ENCODE results near the gene CCDC9.

Gene CCDC9

GRCh38 chr19:47255879-47256692 lies at the start of gene CCDC9:
Gene CCDC9, plus strand, starts transcription at chr19:47256525. Its CDS starts 1,876 bp downstream, at chr19:47258401.
- DNase-seq (ENCODE audit: low read depth) = peak; percentile 95

DNA sequence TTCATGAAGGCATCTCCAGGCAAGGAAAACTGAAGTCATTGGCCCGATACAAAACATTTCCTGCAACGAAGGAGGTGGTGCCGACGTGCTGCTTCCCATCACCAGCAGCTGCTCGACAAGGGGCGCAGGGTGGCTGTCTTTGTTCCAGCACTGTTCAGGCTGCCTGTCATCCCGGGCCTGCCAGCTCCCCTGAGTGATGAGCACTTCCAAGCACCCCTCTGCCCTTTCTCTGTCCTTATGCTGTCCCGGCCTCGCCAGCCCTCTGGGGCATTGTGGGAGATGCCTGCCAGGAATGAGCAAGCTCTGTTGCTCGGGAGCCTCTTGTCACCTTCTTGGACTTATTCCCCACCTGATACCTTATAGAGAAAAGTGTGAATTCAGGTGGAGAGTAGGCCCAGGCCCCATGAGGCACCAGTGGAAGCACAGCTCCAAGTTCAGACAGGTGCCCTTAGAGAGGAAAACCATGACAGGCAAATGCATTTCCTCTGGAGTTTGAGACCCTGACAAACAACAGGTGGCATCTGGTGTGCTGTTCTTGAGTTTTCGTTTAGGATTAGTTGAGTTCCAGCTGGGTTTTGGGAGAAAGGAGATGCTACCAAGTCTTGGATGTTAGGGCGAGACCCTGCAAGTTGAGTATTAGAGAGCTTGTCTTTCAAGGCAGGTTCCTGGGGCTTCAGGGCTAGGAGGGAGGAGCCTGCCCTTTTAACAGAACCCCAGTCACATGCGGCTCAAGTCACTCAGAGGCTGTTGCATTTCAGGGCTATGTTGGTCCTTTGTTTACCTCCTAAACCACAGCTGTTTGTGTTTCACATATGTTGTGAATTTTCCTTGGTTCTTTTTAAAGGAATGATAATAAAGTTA lies 46.8 kb upstream of the CCDC9 start:
- no peak for DNase-seq (ENCODE audit: low read depth)

DNA sequence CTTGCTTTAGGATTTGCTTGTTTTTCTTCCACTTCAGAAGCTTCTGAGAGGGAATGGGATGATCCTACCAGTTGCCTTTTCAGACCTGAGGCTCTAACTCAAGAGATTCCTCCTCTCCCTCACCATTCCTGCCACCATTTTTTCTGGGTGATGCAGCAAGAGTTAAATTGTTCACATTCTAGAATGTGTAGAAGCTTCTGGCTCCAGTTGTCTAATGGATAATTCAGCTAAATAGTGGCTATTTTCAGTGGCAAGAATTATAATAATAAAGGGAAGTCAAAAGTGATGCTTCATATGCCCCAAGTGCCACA lies 46.2 kb upstream of the CCDC9 start:
- DNase-seq (ENCODE audit: low read depth) = no peak

DNA sequence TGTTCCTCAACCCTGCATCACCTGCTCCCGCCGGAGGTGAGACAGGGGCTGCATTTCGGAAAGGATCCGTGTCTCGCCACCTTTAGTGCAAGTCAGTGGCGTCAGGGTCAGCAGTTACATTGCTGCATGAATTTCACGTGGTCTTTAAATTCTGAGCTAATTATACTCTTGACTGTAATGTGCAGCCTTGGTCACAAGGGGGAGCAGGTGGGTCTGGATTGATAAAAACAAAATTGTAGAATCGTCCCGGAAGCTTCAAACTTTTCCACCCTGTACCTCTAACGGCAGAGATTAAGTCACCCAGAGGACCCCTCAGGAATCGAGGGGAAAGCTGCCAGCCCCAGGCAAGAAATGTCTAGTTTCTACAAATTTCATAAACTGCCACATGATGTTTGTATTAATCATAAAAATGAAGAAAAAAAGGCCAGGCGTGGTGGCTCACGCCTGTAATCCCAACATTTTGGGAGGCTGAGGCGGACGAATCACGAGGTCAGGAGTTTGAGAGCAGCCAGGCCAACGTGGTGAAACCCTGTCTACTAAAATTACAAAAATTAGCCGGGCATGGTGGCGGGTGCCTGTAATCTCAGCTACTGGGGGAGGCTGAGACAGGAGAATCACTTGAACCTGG lies 45.5 kb upstream of the CCDC9 start:
- DNase-seq (ENCODE audit: low read depth) = peak; percentile 71

GRCh38 chr19:47215581-47215980 lies 40.7 kb upstream of the CCDC9 start:
- no peak for DNase-seq (ENCODE audit: low read depth)

GRCh38 chr19:47221080-47221841 lies 35.1 kb upstream of the CCDC9 start:
- DNase-seq (ENCODE audit: low read depth) = no peak

GRCh38 chr19:47221890-47222289 lies 34.4 kb upstream of the CCDC9 start:
- no peak for DNase-seq (ENCODE audit: low read depth)

DNA sequence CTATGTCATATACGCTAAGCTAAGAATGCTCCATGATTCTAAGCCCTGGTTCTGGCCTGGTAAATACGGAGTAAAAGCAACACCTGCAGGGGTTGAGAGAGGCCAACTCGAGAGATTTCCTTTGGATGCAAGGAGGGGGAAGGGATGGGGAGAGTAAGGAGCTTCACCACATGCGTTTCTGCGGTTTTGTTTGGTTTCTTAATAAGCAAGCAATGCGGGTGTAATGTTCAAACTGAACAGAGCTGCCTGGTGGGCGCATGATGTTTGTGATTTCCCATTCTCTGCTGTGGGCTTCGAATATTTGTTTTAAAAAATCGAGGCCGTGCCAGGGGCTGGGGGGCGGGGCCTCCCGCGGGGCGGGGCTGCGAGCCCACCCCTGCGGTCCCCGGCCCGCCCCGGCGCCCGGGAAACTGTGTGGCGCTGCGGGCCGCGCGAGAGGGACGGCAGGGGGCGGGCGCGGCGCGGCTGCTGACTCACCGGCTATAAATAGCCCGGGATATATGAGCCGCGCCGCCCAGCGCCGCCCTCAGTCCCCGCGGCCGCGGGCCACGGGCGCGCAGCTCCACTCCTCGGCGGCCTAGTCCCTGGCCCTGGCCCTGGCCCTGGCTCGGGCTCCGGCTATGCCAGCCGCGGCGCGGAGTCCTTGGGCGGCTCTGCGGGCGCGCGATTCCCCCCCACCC lies 30.4 kb upstream of the CCDC9 start:
- peak; percentile 84 for DNase-seq (ENCODE audit: low read depth)

DNA sequence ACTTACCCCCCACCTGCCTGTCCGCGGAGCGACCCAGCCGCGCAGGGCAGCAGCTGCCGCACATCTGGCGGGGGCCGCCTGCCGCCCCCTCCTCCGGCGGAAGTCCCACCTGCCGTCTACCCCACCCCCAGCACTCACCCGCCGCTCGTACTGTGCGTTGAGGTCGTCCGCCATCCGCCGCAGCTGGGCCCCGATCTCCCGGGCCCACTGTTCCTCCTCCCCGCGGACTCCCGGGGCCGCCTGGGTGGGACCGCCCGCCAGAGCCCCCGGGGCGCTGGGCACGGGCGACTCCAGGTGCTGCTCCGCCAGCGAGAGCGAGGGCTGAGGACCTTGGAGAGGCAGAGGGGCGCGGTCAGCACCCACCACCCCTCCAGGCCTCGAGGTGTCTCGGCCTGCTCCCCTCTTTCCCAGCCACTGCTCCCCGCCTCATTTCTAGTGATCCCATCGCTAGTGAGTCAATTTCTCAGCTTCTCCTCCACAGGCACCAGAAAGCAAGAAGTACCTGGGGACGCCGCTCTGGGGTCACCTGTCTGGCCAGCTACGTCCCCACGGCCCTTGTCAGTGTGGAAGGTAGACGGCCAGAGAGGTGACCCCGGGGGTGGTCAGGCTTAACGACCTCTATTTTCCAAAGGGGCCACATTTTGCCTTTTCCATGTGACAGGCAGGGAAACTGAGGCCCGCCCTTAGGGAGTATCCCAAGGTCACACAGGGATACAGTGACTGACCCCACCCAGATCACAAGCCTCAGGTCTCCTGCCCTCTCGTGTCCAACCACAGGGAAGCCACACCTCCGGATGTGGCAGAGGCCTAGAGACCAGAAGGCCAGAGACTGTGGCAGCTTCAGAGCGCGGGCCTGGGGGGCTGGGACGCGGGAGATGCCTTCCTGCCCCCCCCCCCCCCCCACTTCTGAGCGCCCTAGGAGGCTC lies 29.6 kb upstream of the CCDC9 start:
- DNase-seq (ENCODE audit: low read depth) = peak; percentile 66

GRCh38 chr19:47227352-47228167 lies 28.8 kb upstream of the CCDC9 start:
- DNase-seq (ENCODE audit: low read depth) = peak; percentile 92

- no peak for DNase-seq (ENCODE audit: low read depth)
Measured at GRCh38 chr19:47228168-47228936, 28.0 kb upstream of the CCDC9 start.

GRCh38 chr19:47228937-47229675 lies 27.2 kb upstream of the CCDC9 start:
- peak; percentile 38 for DNase-seq (ENCODE audit: low read depth)

DNA sequence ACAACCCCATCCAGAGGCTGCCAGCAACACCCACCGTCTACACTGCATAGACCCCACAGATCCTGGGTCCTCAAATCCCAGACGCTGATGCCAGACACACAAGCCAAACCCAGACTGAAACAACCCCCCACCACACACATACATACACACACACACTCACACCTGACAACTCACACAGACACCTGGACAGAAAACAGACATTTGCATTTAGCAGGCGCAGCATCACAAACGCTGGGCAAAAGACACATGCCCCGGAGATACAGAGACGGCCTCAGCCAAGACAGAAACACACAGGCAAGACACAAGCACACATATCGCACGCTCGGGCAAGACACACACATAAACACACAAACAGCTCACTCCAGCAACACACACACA lies 26.7 kb upstream of the CCDC9 start:
- peak; percentile 35 for DNase-seq (ENCODE audit: low read depth)

DNA sequence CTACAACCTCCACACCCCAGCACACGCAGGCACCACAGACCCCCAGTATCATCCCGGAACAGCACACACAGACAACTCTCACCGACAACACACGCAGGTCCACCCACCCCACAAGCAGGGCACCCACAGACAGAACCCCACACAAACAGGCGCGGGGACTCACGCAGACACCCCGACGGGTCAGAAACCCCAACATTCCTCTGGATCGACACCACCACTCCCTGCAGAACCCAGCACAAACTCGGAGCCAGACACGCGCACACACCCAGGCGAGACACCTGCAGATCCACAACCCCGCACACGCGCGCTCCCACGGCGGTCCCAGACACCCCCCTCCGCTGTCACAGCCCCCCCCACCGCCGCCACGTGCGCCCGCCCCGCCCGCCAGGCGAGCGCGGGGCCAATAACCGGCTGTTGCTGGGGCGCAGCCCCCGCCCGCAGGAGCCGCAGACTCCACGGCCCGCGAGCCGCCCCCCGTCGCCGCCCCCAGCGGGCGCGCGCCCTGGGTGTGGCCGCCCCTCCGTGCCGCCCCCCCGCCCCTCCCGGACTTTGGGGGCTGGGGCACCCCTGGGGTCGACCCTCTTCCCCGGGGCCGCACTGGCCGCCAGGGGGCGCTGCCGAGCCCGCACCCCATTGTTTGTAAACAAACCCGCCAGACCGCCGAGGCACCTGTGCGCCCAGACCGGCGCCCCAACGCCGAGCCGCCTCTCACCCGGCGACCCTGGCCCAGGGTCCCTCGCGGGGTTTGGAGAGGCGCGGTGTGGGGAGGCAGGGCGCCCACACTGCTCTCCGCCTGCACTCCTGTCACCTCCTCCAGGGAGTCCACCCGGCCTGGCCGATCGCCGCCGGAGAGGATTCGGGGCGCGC lies 26.0 kb upstream of the CCDC9 start:
- DNase-seq (ENCODE audit: low read depth) = no peak

- DNase-seq (ENCODE audit: low read depth) = no peak
Measured at GRCh38 chr19:47230921-47231214, 25.5 kb upstream of the CCDC9 start, which contains the start of gene BBC3. Gene BBC3, minus strand, starts transcription at chr19:47231199. Its CDS starts 2,768 bp downstream, at chr19:47228431.

DNA sequence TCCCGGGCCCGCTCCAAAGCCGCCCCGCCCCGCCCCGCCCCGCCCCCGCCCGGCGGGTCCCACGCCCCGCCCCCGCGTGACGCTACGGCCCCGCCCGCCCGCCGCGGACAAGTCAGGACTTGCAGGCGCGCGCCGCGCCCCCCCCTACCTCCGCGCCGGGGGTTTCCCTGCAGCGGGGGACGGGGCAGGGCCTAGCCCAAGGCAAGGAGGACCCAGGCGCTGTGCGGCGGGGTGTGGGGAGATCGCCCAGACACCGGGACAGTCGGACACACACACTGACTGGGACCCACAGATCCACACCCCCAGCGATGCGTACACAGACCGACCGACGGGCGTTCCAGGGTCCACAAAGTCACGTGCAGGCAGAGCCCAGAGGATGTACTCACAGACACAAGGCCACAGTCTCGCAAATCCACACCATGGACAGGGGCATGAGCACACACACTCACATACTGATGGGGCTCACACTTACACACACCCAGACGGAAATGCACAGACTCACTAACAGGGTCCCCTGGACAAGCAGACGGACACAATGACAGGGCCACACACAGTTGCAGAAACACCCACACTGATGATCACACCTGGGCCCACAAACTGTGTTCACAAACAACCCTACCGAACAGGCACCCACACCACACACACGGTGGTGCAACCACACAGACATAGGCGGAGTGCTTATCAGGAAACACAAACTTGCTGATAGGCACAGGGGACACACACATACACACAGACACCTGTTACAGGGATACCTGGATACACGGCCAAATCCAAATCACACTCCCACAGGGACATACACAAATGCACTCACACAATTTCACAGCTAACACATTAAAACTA lies 24.9 kb upstream of the CCDC9 start:
- DNase-seq (ENCODE audit: low read depth) = peak; percentile 66

Measured in amniotic epithelial cell (primary cell).